ENCODE data around the gene GLT6D1. TPM values are rescaled to one million over a fixed set of nuclear protein-coding genes. Genes with fewer than 3 reads are reported as not detected.

Gene GLT6D1
- total RNA-seq, 2 experiments from 2014 or later = not detected

DNA sequence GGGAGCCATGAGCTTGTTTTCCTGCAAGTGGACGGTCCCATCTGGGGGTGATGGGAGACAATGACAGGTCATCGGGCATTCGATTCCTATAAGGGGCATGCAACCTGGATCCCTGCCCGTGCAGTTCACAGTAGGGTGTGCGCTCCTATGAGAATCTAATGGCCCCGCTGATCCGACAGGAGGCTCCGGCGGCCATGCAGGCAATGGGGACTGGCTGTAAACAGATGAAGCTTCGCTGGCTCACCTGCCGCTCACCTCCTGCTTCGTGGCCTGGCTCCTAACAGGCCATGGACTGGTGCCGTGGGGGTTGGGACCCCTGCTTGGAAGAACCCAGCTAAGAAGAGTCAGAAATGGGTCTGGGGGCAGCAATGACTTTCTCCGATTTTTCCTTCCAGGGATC, 56.8 kb downstream of the GLT6D1 start:
- ChIA-PET CTCF (ENCODE audit: unreplicated experiment) (interaction anchor here (0.5 kb wide), 1 partner anchor 167 kb away, joined by 3 read pairs; no protein-coding TSS in a partner anchor), POLR2A (no interaction called here)
- H3K4me1 ChIP-seq (ENCODE audit: insufficient read depth, low read length, poor library complexity, severe bottlenecking) = no peaks in the 10 kb centered on the region
- intact Hi-C loops (cut with micrococcal nuclease; ENCODE audit: unreplicated experiment) = no loop called here
- H4K20me1 ChIP-seq (ENCODE audit: insufficient read depth, low read length) = no peaks in the 10 kb centered on the region
- no peak overlapping the region for H2AFZ ChIP-seq (ENCODE audit: low read length)
- no peaks in the 10 kb centered on the region for H3K79me2 ChIP-seq (ENCODE audit: insufficient read depth, low read depth, low read length)
- no peaks in the 10 kb centered on the region for H3K36me3 ChIP-seq (ENCODE audit: insufficient read depth, low read length)
- H3K9me3 ChIP-seq (ENCODE audit: low read length) = no peaks in the 10 kb centered on the region
- H3K27ac ChIP-seq (ENCODE audit: low read depth, low read length, poor library complexity, severe bottlenecking) = no peak overlapping the region
- no peak for TF ChIP-seq EZH2phosphoT487 (IDR thresholded peaks at IDR 0.05; ENCODE audit: borderline replicate concordance, low read depth, low read length)
- TF ChIP-seq, protein P1, sequence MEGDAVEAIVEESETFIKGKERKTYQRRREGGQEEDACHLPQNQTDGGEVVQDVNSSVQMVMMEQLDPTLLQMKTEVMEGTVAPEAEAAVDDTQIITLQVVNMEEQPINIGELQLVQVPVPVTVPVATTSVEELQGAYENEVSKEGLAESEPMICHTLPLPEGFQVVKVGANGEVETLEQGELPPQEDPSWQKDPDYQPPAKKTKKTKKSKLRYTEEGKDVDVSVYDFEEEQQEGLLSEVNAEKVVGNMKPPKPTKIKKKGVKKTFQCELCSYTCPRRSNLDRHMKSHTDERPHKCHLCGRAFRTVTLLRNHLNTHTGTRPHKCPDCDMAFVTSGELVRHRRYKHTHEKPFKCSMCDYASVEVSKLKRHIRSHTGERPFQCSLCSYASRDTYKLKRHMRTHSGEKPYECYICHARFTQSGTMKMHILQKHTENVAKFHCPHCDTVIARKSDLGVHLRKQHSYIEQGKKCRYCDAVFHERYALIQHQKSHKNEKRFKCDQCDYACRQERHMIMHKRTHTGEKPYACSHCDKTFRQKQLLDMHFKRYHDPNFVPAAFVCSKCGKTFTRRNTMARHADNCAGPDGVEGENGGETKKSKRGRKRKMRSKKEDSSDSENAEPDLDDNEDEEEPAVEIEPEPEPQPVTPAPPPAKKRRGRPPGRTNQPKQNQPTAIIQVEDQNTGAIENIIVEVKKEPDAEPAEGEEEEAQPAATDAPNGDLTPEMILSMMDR (conservative IDR thresholded peaks at IDR 0.05; ENCODE audit: low read length) = no peak
- no peak overlapping the region for H3K4me2 ChIP-seq (ENCODE audit: low read length)
- no peaks in the 10 kb centered on the region for H3K9me2 ChIP-seq (ENCODE audit: insufficient read depth, low read length)
- DNase-seq (ENCODE audit: low spot score) = no peak
- no TSS peak for BruUV-seq (replicated peaks)
- no peak overlapping the region for H3K4me3 ChIP-seq (ENCODE audit: low read depth, low read length, poor library complexity, severe bottlenecking)

DNA sequence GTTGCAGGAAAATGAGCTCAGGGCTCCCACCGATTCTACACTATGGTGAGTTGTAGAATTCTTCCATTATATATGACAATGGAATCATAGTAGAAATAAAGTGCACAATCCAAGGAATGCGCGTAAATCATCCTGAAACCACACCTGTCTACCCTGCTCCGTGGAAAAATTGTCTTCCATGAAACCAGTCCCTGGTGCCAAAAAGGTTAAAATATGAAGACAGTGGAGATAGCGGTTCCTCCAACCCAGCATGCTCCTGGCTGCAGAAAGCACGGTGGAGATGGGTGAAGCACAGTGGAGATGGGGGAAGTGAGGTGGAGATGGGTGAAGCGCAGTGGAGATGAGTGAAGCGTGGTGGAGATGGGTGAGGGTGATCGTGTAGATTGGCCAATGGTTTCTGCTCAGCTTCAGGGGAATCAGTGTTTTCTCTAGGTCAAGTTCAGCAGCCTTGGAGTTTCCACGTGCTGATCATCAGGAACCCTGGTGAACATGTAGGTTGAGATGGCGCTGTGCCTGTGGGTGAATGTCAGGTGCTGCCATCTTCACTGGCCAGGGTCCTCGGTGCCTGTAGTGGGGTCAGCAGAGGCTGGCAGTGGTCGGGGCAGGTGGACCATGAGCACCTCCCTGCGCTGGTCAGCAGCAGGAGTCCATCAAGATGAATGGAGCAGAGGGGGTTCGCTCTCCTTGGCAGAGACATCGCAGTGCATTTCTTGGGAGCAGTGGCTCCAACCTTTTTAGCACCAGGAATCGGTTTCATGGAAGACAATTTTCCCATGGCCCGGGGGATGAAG, 57.5 kb downstream of the GLT6D1 start:
- Histone ChIP-seq H3K4me3 (ENCODE audit: low read depth, low read length, poor library complexity, severe bottlenecking) (no peak overlapping the region), H3K9me3 (ENCODE audit: low read length) (no peaks in the 10 kb centered on the region), H3K9me2 (ENCODE audit: insufficient read depth, low read length) (no peaks in the 10 kb centered on the region), H3K27ac (ENCODE audit: low read depth, low read length, poor library complexity, severe bottlenecking) (no peak overlapping the region), H4K20me1 (ENCODE audit: insufficient read depth, low read length) (no peaks in the 10 kb centered on the region), H3K79me2 (ENCODE audit: insufficient read depth, low read depth, low read length) (no peaks in the 10 kb centered on the region), H3K4me1 (ENCODE audit: insufficient read depth, low read length, poor library complexity, severe bottlenecking) (no peaks in the 10 kb centered on the region), H3K4me2 (ENCODE audit: low read length) (no peak overlapping the region), H3K36me3 (ENCODE audit: insufficient read depth, low read length) (no peaks in the 10 kb centered on the region), H2AFZ (ENCODE audit: low read length) (no peak overlapping the region)
- no TSS peak for BruUV-seq (replicated peaks)
- TF ChIP-seq, protein P1 (conservative IDR thresholded peaks at IDR 0.05; ENCODE audit: low read length) = no peak
- no peak for TF ChIP-seq EZH2phosphoT487 (IDR thresholded peaks at IDR 0.05; ENCODE audit: borderline replicate concordance, low read depth, low read length)
- intact Hi-C loops (cut with micrococcal nuclease; ENCODE audit: unreplicated experiment) = no loop called here
- CTCF ChIA-PET (ENCODE audit: unreplicated experiment) = no interaction called here
- POLR2A ChIA-PET = no interaction called here
- no peak for DNase-seq (ENCODE audit: low spot score)

GRCh38 chr9:135580664-135581380, 58.5 kb downstream of the GLT6D1 start:
- ChIA-PET CTCF (ENCODE audit: unreplicated experiment) (no interaction called here), POLR2A (interaction anchor here (0.6 kb wide), 1 partner anchor 102 kb away, joined by 3 read pairs; no protein-coding TSS in a partner anchor)
- DNase-seq (ENCODE audit: low spot score) = no peak
- Histone ChIP-seq H3K4me2 (ENCODE audit: low read length) (no peak overlapping the region), H2AFZ (ENCODE audit: low read length) (no peak overlapping the region), H4K20me1 (ENCODE audit: insufficient read depth, low read length) (no peaks in the 10 kb centered on the region), H3K9me2 (ENCODE audit: insufficient read depth, low read length) (no peaks in the 10 kb centered on the region), H3K4me1 (ENCODE audit: insufficient read depth, low read length, poor library complexity, severe bottlenecking) (no peaks in the 10 kb centered on the region), H3K79me2 (ENCODE audit: insufficient read depth, low read depth, low read length) (no peaks in the 10 kb centered on the region), H3K9me3 (ENCODE audit: low read length) (no peaks in the 10 kb centered on the region), H3K4me3 (ENCODE audit: low read depth, low read length, poor library complexity, severe bottlenecking) (no peak overlapping the region), H3K27ac (ENCODE audit: low read depth, low read length, poor library complexity, severe bottlenecking) (no peak overlapping the region), H3K36me3 (ENCODE audit: insufficient read depth, low read length) (no peaks in the 10 kb centered on the region)
- no TSS peak for BruUV-seq (replicated peaks)
- intact Hi-C loops (cut with micrococcal nuclease; ENCODE audit: unreplicated experiment) = no loop called here
- TF ChIP-seq, protein P1 (conservative IDR thresholded peaks at IDR 0.05; ENCODE audit: low read length) = no peak
- no peak for TF ChIP-seq EZH2phosphoT487 (IDR thresholded peaks at IDR 0.05; ENCODE audit: borderline replicate concordance, low read depth, low read length)

Measured in OCI-LY7 (cell line).